ENCODE results near the gene DHH. TPM values are rescaled to one million over a fixed set of nuclear protein-coding genes. Genes with fewer than 3 reads are reported as not detected.

The DHH gene
- total and polyA plus RNA-seq, 2 experiments from 2014 or later = not detected

GRCh38 chr12:49054524-49054923 lies 40.1 kb downstream of the DHH start:
- peaks cover 65% of the 10 kb centered on the region for H3K79me2 ChIP-seq
- peaks cover 29% of the 10 kb centered on the region for H3K4me1 ChIP-seq (ENCODE audit: insufficient read depth)
- TF ChIP-seq EZH2 (IDR thresholded peaks at IDR 0.05; ENCODE audit: borderline replicate concordance) (no peak), EZH2phosphoT487 (IDR thresholded peaks at IDR 0.05; ENCODE audit: low read depth, severe bottlenecking, unreplicated experiment) (no peak)
- peaks cover 61% of the 10 kb centered on the region for H4K20me1 ChIP-seq (ENCODE audit: insufficient read depth, poor library complexity, severe bottlenecking)
- WGBS (ENCODE audit: low lambda C conversion rate, missing lambda C conversion rate) = 96% methylated on average over 10 of the region's 10 CpGs
- no peak for DNase-seq (ENCODE audit: low spot score)
- no peaks in the 10 kb centered on the region for H3K27me3 ChIP-seq
- no peaks in the 10 kb centered on the region for H3K36me3 ChIP-seq (replicated peaks; ENCODE audit: insufficient read depth, low read depth)
- H3K9me2 ChIP-seq (replicated peaks; ENCODE audit: insufficient read depth) = no peaks in the 10 kb centered on the region
- H3K9me3 ChIP-seq (ENCODE audit: low read depth) = no peaks in the 10 kb centered on the region
- H3K4me3 ChIP-seq = no peak overlapping the region
- H2AFZ ChIP-seq = no peak overlapping the region
- H3K27ac ChIP-seq = no peak overlapping the region
- no peak overlapping the region for H3K4me2 ChIP-seq

GRCh38 chr12:49054096-49054495 lies 40.5 kb downstream of the DHH start:
- TF ChIP-seq CTCF (IDR thresholded peaks at IDR 0.05; ENCODE audit: poor library complexity) = no peak
- TF ChIP-seq EZH2 (IDR thresholded peaks at IDR 0.05; ENCODE audit: borderline replicate concordance) = no peak
- no peak for TF ChIP-seq EZH2phosphoT487 (IDR thresholded peaks at IDR 0.05; ENCODE audit: low read depth, severe bottlenecking, unreplicated experiment)
- Histone ChIP-seq H3K4me3 (no peak overlapping the region), H3K9me3 (ENCODE audit: low read depth) (no peaks in the 10 kb centered on the region), H3K79me2 (peaks cover 61% of the 10 kb centered on the region), H3K27me3 (no peaks in the 10 kb centered on the region), H3K9me2 (replicated peaks; ENCODE audit: insufficient read depth) (no peaks in the 10 kb centered on the region), H4K20me1 (ENCODE audit: insufficient read depth, poor library complexity, severe bottlenecking) (peaks cover 57% of the 10 kb centered on the region), H3K27ac (no peak overlapping the region), H3K36me3 (replicated peaks; ENCODE audit: insufficient read depth, low read depth) (no peaks in the 10 kb centered on the region), H3K4me1 (ENCODE audit: insufficient read depth) (peaks cover 29% of the 10 kb centered on the region), H2AFZ (no peak overlapping the region), H3K4me2 (no peak overlapping the region)
- WGBS (ENCODE audit: low lambda C conversion rate, missing lambda C conversion rate) = 94% methylated on average over 5 of the region's 5 CpGs
- DNase-seq (ENCODE audit: low spot score) = no peak

GRCh38 chr12:49052451-49053208 lies 42.0 kb downstream of the DHH start:
- Histone ChIP-seq H4K20me1 (ENCODE audit: insufficient read depth, poor library complexity, severe bottlenecking) (peaks cover 43% of the 10 kb centered on the region), H3K9me3 (ENCODE audit: low read depth) (no peaks in the 10 kb centered on the region), H3K4me3 (no peak overlapping the region), H3K4me2 (no peak overlapping the region), H3K79me2 (peaks cover 46% of the 10 kb centered on the region), H3K9me2 (replicated peaks; ENCODE audit: insufficient read depth) (no peaks in the 10 kb centered on the region), H3K27ac (no peak overlapping the region), H3K36me3 (replicated peaks; ENCODE audit: insufficient read depth, low read depth) (no peaks in the 10 kb centered on the region), H2AFZ (no peak overlapping the region), H3K4me1 (ENCODE audit: insufficient read depth) (peaks cover 20% of the 10 kb centered on the region), H3K27me3 (no peaks in the 10 kb centered on the region)
- TF ChIP-seq EZH2 (IDR thresholded peaks at IDR 0.05; ENCODE audit: borderline replicate concordance) (no peak), CTCF (IDR thresholded peaks at IDR 0.05; ENCODE audit: poor library complexity) (no peak), EZH2phosphoT487 (IDR thresholded peaks at IDR 0.05; ENCODE audit: low read depth, severe bottlenecking, unreplicated experiment) (no peak)
- DNase-seq (ENCODE audit: low spot score) = no peak
- WGBS (ENCODE audit: low lambda C conversion rate, missing lambda C conversion rate) = 97% methylated on average over 16 of the region's 16 CpGs

GRCh38 chr12:49051777-49052438 lies 42.7 kb downstream of the DHH start:
- Histone ChIP-seq H3K4me2 (no peak overlapping the region), H3K9me2 (replicated peaks; ENCODE audit: insufficient read depth) (no peaks in the 10 kb centered on the region), H2AFZ (no peak overlapping the region), H4K20me1 (ENCODE audit: insufficient read depth, poor library complexity, severe bottlenecking) (peaks cover 35% of the 10 kb centered on the region), H3K27ac (no peak overlapping the region), H3K4me3 (no peak overlapping the region), H3K9me3 (ENCODE audit: low read depth) (no peaks in the 10 kb centered on the region), H3K79me2 (peaks cover 39% of the 10 kb centered on the region), H3K27me3 (no peaks in the 10 kb centered on the region), H3K4me1 (ENCODE audit: insufficient read depth) (peaks cover 13% of the 10 kb centered on the region), H3K36me3 (replicated peaks; ENCODE audit: insufficient read depth, low read depth) (no peaks in the 10 kb centered on the region)
- DNase-seq (ENCODE audit: low spot score) = no peak
- TF ChIP-seq EZH2phosphoT487 (IDR thresholded peaks at IDR 0.05; ENCODE audit: low read depth, severe bottlenecking, unreplicated experiment) (no peak), CTCF (IDR thresholded peaks at IDR 0.05; ENCODE audit: poor library complexity) (no peak), EZH2 (IDR thresholded peaks at IDR 0.05; ENCODE audit: borderline replicate concordance) (no peak)
- WGBS (ENCODE audit: low lambda C conversion rate, missing lambda C conversion rate) = 97% methylated on average over 18 of the region's 20 CpGs
